ENCODE results near the gene DNAH11. TPM values are rescaled to one million over a fixed set of nuclear protein-coding genes. Genes with fewer than 3 reads are reported as not detected.

Gene DNAH11
- total RNA-seq, 1 experiment from 2014 or later, result 1.9 TPM

GRCh38 chr7:21717323-21717722 is 174.5 kb downstream of the DNAH11 start:
- H3K4me3 Mint-ChIP-seq (ENCODE audit: low read depth, unreplicated experiment), result no peak overlapping the region
- BruUV-seq (replicated peaks), result no TSS peak
- intact Hi-C loops (cut with micrococcal nuclease; ENCODE audit: unreplicated experiment), result no loop called here
- H3K36me3 Mint-ChIP-seq (ENCODE audit: insufficient read depth, unreplicated experiment), result no peaks in the 10 kb centered on the region
- CTCF ChIA-PET, result no interaction called here
- TF ChIP-seq CTCF (IDR thresholded peaks at IDR 0.05; ENCODE audit: unreplicated experiment), result no peak
- no peaks in the 10 kb centered on the region for H3K9me3 Mint-ChIP-seq (ENCODE audit: low read depth, unreplicated experiment)
- no peak for DNase-seq
- H3K27ac Mint-ChIP-seq (ENCODE audit: unreplicated experiment), result no peak overlapping the region
- H3K4me1 Mint-ChIP-seq (ENCODE audit: low read depth, unreplicated experiment), result no peaks in the 10 kb centered on the region
- peaks cover 52% of the 10 kb centered on the region for H3K27me3 Mint-ChIP-seq (ENCODE audit: unreplicated experiment)

DNA sequence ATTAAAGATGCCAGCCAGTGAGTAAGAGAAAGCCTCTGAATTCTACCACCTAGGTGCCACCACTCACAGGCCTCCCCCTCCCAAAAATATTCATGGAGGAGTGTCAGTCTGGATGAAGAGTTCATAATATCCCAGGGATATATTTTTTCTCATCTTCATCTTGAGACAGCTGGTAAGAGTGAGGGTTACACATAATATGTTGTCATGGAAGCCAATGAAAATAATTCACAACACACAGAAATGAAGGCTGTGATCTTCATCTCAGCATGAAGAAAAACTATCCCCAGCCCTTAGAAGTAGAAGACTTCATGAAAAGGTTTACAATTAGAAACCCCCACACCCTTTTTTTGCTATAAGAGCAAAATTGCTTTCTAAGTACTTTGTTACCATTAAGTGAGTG is 175.6 kb downstream of the DNAH11 start:
- CTCF ChIA-PET, result no interaction called here
- Mint-ChIP-seq H3K27me3 (ENCODE audit: unreplicated experiment) (peaks cover 50% of the 10 kb centered on the region), H3K27ac (ENCODE audit: unreplicated experiment) (no peak overlapping the region), H3K36me3 (ENCODE audit: insufficient read depth, unreplicated experiment) (no peaks in the 10 kb centered on the region), H3K4me1 (ENCODE audit: low read depth, unreplicated experiment) (no peaks in the 10 kb centered on the region), H3K9me3 (ENCODE audit: low read depth, unreplicated experiment) (no peaks in the 10 kb centered on the region), H3K4me3 (ENCODE audit: low read depth, unreplicated experiment) (no peak overlapping the region)
- no peak for DNase-seq
- no TSS peak for BruUV-seq (replicated peaks)
- intact Hi-C loops (cut with micrococcal nuclease; ENCODE audit: unreplicated experiment), result no loop called here
- no peak for TF ChIP-seq CTCF (IDR thresholded peaks at IDR 0.05; ENCODE audit: unreplicated experiment)

DNA sequence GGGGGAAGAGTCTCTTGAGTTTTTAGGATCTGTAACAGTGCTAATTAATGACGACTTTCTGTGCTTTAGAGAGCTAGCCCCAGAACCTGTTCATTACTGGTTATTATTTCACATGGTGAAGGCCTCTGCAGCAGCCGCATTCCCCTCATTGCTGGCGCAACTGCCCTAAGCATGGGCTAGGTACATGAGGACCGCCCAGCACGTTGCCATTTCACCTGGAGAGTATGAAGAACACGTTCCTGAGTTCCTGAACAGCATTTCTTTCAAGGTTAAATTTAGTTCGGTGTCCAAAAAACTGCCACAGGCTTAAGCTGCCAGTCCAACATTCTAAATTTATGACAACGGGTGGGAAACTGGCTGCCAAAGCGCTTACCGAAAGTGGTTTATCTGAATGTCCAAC is 177.0 kb downstream of the DNAH11 start:
- no peak overlapping the region for H3K27ac Mint-ChIP-seq (ENCODE audit: unreplicated experiment)
- no peaks in the 10 kb centered on the region for H3K4me1 Mint-ChIP-seq (ENCODE audit: low read depth, unreplicated experiment)
- no peak for TF ChIP-seq CTCF (IDR thresholded peaks at IDR 0.05; ENCODE audit: unreplicated experiment)
- BruUV-seq (replicated peaks), result no TSS peak
- H3K36me3 Mint-ChIP-seq (ENCODE audit: insufficient read depth, unreplicated experiment), result no peaks in the 10 kb centered on the region
- intact Hi-C loops (cut with micrococcal nuclease; ENCODE audit: unreplicated experiment), result no loop called here
- CTCF ChIA-PET, result no interaction called here
- H3K9me3 Mint-ChIP-seq (ENCODE audit: low read depth, unreplicated experiment), result no peaks in the 10 kb centered on the region
- H3K4me3 Mint-ChIP-seq (ENCODE audit: low read depth, unreplicated experiment), result no peak overlapping the region
- peaks cover 42% of the 10 kb centered on the region for H3K27me3 Mint-ChIP-seq (ENCODE audit: unreplicated experiment)
- DNase-seq, result no peak

- DNase-seq, result no peak
- TF ChIP-seq CTCF (IDR thresholded peaks at IDR 0.05; ENCODE audit: unreplicated experiment), result peak; percentile 63
- no peak overlapping the region for H3K4me3 Mint-ChIP-seq (ENCODE audit: low read depth, unreplicated experiment)
- no peaks in the 10 kb centered on the region for H3K36me3 Mint-ChIP-seq (ENCODE audit: insufficient read depth, unreplicated experiment)
- peaks cover 36% of the 10 kb centered on the region for H3K27me3 Mint-ChIP-seq (ENCODE audit: unreplicated experiment)
- no peaks in the 10 kb centered on the region for H3K4me1 Mint-ChIP-seq (ENCODE audit: low read depth, unreplicated experiment)
- intact Hi-C loops (cut with micrococcal nuclease; ENCODE audit: unreplicated experiment), result no loop called here
- peaks cover under 1% of the 10 kb centered on the region for H3K9me3 Mint-ChIP-seq (ENCODE audit: low read depth, unreplicated experiment)
- H3K27ac Mint-ChIP-seq (ENCODE audit: unreplicated experiment), result no peak overlapping the region
- CTCF ChIA-PET, result interaction anchor here (1.3 kb wide), 1 partner anchor 45 kb away, joined by 3 read pairs; no protein-coding TSS in a partner anchor
- BruUV-seq (replicated peaks), result no TSS peak
Measured at GRCh38 chr7:21722371-21722770, 179.5 kb downstream of the DNAH11 start.

Data from Calu3 (cell line).